ENCODE data around the gene MCU.

The MCU gene

DNA sequence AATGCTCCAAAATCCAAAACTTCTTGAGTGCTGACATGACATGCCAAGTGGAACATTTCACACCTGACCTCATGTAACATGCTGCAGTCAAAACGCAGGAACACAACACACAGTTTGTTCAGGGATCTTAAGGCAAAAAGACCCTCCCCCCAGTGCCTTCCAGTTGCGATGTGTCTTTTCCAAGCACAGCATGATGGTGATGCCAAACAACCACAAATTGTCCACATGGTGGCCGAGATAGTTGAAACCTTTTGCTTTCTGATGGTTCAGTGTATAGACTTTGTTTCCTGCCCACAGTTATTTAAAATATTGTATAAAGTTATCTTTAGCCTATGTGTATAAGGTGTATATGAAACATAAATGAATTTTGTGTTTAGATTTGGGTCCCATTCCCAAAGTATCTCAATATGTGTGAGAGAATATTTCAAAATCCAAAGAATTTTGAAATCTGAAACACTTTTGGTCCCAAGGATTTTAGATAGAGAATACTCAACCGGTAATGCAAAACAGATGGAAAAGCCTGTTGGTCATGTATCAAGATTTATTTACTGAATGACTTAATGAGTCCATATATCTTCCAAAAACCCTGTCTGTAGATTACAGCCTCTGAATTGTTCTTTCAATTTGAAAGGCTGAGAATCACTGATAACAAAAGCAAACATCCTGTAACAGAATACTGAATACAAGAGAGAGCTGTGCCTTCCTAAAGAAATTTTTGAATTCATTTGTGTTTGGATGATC is 108.2 kb downstream of the MCU start:
- FAIRE-seq (no peak), DNase-seq (ENCODE audit: insufficient read length) (no peak)
- TF ChIP-seq TAF1 (IDR thresholded peaks at IDR 0.05; ENCODE audit: borderline replicate concordance, low read depth, low read length) (no peak), POLR2A (IDR thresholded peaks at IDR 0.05; ENCODE audit: low read depth, low read length) (no peak), POLR2AphosphoS5 (IDR thresholded peaks at IDR 0.05; ENCODE audit: low read depth, low read length) (no peak)

DNA sequence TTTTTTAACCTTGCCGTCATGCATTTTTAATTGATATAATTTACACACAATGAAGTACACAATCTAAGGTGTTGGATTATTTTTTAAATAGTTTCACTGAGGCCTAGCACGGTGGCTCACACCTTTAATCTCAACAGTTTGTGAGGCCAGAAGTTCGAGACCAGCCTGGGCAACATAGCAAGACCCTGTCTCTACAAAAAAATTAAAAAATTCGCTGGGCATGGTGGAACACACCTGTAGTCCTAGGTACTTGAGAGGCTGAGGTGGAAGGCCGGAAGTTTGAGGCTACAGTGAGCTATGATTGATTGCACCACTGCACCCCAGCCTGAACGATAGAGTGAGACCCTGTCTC is 108.8 kb downstream of the MCU start:
- FAIRE-seq: no peak
- DNase-seq (ENCODE audit: insufficient read length): no peak
- TF ChIP-seq POLR2A (IDR thresholded peaks at IDR 0.05; ENCODE audit: low read depth, low read length) (no peak), POLR2AphosphoS5 (IDR thresholded peaks at IDR 0.05; ENCODE audit: low read depth, low read length) (no peak), TAF1 (IDR thresholded peaks at IDR 0.05; ENCODE audit: borderline replicate concordance, low read depth, low read length) (no peak)

GRCh38 chr10:72801263-72801868 is 109.4 kb downstream of the MCU start:
- TF ChIP-seq TAF1 (IDR thresholded peaks at IDR 0.05; ENCODE audit: borderline replicate concordance, low read depth, low read length) (no peak), POLR2A (IDR thresholded peaks at IDR 0.05; ENCODE audit: low read depth, low read length) (no peak), POLR2AphosphoS5 (IDR thresholded peaks at IDR 0.05; ENCODE audit: low read depth, low read length) (no peak)
- FAIRE-seq: no peak
- DNase-seq (ENCODE audit: insufficient read length): no peak

- DNase-seq (ENCODE audit: insufficient read length) (no peak), FAIRE-seq (no peak)
- TF ChIP-seq POLR2AphosphoS5 (IDR thresholded peaks at IDR 0.05; ENCODE audit: low read depth, low read length): no peak
- no peak for TF ChIP-seq POLR2A (IDR thresholded peaks at IDR 0.05; ENCODE audit: low read depth, low read length)
- TF ChIP-seq TAF1 (IDR thresholded peaks at IDR 0.05; ENCODE audit: borderline replicate concordance, low read depth, low read length): no peak
These were observed 110.4 kb downstream of the MCU start for GRCh38 chr10:72802332-72802731.

DNA sequence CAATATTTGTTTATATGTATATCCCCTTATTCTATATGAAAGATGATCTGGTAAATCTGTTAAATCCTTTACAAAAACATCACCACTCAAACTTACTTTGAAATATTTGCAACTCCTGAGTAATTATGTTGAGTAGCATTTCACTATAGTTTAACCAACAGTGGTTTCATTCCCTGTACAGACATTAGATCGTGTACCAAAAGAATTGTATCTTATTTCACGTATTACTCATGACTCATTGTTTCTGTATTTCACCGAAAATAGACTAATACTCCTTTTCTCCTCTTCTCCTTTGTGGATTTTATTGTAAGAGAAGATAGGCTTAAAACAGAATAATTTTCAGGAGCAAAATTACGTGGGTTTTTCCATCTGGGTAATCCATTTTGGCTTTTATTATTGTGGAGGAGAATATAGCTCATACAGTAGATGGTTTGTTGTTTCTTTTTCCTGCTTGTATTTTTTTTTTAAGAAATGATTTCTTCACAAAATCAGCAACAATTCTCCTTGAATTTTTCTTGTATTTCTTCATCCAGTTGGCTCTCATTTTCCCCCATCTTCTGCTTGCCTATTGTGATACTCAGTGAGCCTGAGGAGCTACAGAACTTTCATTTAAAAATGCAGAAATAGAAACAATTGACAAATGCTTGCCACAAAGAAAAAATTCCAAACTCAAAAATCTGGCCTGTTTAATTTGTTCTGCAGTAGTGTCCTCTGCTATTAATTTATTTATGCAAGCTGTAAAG is 111.0 kb downstream of the MCU start:
- no peak for TF ChIP-seq POLR2AphosphoS5 (IDR thresholded peaks at IDR 0.05; ENCODE audit: low read depth, low read length)
- TF ChIP-seq POLR2A (IDR thresholded peaks at IDR 0.05; ENCODE audit: low read depth, low read length): no peak
- no peak for TF ChIP-seq TAF1 (IDR thresholded peaks at IDR 0.05; ENCODE audit: borderline replicate concordance, low read depth, low read length)
- FAIRE-seq (peak; percentile 44), DNase-seq (ENCODE audit: insufficient read length) (no peak)

DNA sequence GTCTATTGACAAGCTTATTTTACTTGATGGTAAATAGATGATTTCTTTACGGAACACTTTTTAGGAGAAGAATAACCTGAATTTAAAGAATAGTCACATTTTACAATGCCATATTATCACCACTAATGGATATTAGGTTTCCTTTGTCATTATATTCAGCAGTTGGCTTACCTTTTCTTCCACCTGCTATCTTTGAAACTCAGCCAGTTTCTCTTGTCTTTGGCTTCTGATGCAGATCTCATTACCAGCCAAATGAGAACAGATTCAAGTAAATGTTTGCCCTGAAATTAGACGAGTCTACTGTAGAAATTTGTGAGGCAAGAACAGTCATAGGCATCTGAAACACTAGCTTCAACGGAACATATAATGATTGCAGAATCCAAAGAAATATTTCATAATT is 116.1 kb downstream of the MCU start:
- DNase-seq (ENCODE audit: insufficient read length): no peak
- no peak for TF ChIP-seq POLR2AphosphoS5 (IDR thresholded peaks at IDR 0.05; ENCODE audit: low read depth, low read length)
- TF ChIP-seq TAF1 (IDR thresholded peaks at IDR 0.05; ENCODE audit: borderline replicate concordance, low read depth, low read length): no peak
- no peak for TF ChIP-seq POLR2A (IDR thresholded peaks at IDR 0.05; ENCODE audit: low read depth, low read length)
- no peak for FAIRE-seq

DNA sequence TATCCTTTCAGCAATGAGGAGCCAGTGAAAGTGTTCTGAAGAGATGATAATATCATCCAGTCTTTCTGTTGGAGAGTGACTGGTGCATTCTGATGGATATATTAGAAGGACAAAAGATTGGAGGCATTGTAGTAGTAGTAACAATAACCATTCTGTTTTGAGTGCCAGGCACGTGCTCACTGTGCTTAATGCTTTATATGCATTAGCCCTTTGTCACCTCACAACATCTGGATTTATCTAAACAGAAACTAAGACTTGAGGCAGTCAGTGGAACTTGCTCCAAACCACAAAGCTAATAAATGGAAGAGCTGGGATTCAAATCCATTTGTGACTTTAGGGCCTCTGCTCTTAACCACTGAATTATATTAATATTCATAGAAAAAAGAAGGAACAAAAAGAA is 117.1 kb downstream of the MCU start:
- FAIRE-seq (no peak), DNase-seq (ENCODE audit: insufficient read length) (no peak)
- TF ChIP-seq TAF1 (IDR thresholded peaks at IDR 0.05; ENCODE audit: borderline replicate concordance, low read depth, low read length) (no peak), POLR2A (IDR thresholded peaks at IDR 0.05; ENCODE audit: low read depth, low read length) (no peak), POLR2AphosphoS5 (IDR thresholded peaks at IDR 0.05; ENCODE audit: low read depth, low read length) (no peak)

GRCh38 chr10:72810976-72811375 is 119.0 kb downstream of the MCU start:
- TF ChIP-seq POLR2A (IDR thresholded peaks at IDR 0.05; ENCODE audit: low read depth, low read length) (no peak), POLR2AphosphoS5 (IDR thresholded peaks at IDR 0.05; ENCODE audit: low read depth, low read length) (no peak), TAF1 (IDR thresholded peaks at IDR 0.05; ENCODE audit: borderline replicate concordance, low read depth, low read length) (no peak)
- DNase-seq (ENCODE audit: insufficient read length) (no peak), FAIRE-seq (no peak)

DNA sequence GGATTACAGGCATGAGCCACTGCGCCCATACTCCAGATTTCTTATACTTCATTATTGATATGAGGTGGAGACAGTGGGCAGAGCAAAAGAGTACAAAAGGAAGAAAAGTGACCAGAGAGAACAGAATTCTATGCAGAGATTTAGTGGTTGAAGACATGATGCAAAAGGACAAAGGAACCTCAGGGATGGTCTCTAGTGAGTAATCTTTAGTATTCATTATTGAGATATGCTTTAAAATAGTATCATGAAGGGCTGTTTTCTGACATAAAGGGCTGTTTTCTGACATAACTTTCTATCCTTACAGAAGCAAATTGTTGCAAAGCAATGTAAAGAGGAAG is 120.4 kb downstream of the MCU start:
- DNase-seq (ENCODE audit: insufficient read length): no peak
- FAIRE-seq: no peak

DNA sequence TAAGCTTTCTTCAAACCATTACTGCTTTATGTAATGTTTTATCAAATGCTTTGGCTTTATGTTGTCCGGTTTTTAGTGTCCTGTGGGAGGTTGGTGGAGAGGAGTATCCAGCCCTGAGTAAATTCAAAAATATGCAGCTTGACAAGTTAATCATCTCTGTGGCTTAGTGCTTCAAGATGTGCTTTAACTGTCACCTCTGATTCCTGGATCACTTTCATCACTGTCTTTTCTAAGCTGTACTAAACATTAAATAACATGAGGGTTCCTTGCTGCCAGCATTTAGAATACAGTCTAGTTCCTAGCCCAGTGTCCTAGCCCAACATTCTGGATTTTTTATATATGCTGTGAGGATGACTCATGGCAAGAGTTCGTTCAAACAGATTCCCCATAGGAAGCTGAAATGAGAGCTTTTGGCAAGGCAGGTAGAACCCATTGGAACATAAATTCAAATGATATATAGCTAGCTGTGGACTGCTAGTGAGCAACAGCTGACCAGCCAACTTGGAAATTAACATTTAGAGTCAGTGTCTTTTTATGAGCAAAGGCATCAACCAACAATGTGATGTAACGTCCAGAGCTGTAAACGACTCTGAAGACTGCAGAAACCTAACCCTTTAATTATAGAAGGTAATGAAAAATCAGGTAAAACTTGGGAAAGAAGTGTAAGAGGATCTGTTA is 120.9 kb downstream of the MCU start:
- FAIRE-seq: no peak

More for the DNA sequence above, 120.4 kb downstream of the MCU start:
- TF ChIP-seq POLR2AphosphoS5 (IDR thresholded peaks at IDR 0.05; ENCODE audit: low read depth, low read length): no peak
- TF ChIP-seq TAF1 (IDR thresholded peaks at IDR 0.05; ENCODE audit: borderline replicate concordance, low read depth, low read length): no peak
- TF ChIP-seq POLR2A (IDR thresholded peaks at IDR 0.05; ENCODE audit: low read depth, low read length): no peak

DNA sequence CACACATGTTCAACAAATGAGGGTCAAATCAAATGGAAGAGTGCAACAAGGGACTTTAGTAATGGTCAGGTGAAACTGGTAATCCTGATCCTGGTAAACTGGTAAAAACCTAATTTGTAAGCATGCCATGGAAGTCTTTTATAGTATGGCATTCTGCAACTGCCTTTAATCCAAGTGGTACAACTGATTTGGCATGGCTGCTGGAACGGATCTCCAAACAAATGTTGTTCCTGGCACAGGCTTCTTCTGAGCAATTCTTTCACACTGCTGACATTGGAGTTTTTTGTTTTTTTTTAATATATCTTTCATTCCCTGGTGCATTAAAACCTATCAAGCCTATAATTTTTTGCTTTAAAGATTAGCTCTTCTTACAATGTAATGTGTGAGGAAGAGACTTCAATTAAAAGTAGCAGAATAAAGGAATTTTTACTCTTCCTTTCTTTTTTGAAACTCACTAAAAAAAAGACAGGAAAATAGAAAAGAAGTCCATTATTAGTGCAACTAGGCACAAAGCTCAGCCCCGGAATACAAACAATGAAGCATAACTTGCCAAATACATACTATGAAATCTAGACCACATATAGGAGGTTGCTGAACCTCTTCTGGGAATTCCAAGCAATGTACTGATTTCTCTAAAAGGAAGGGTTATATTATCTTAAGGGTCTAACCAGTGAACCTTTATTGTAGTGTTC is 122.3 kb downstream of the MCU start:
- TF ChIP-seq POLR2A (IDR thresholded peaks at IDR 0.05; ENCODE audit: low read depth, low read length): no peak
- no peak for TF ChIP-seq POLR2AphosphoS5 (IDR thresholded peaks at IDR 0.05; ENCODE audit: low read depth, low read length)
- TF ChIP-seq TAF1 (IDR thresholded peaks at IDR 0.05; ENCODE audit: borderline replicate concordance, low read depth, low read length): no peak
- FAIRE-seq (no peak), DNase-seq (ENCODE audit: insufficient read length) (no peak)

More for the DNA sequence above, 120.9 kb downstream of the MCU start:
- DNase-seq (ENCODE audit: insufficient read length): no peak
- TF ChIP-seq POLR2AphosphoS5 (IDR thresholded peaks at IDR 0.05; ENCODE audit: low read depth, low read length): no peak
- no peak for TF ChIP-seq POLR2A (IDR thresholded peaks at IDR 0.05; ENCODE audit: low read depth, low read length)
- no peak for TF ChIP-seq TAF1 (IDR thresholded peaks at IDR 0.05; ENCODE audit: borderline replicate concordance, low read depth, low read length)

Measured in GM12892 (cell line).